HG03139 (cell line): ENCODE measurements around the gene PNN.
"Not testable (repeated sequence)": the region's sequence is repeated elsewhere in the genome, so short reads cannot be mapped to it uniquely, and the experiment has no call there.

ENCODE experiments used
- ATAC-seq: cut with Tn5 transposase; IDR thresholded peaks from one replicate; pipeline ENCODE4 v1.9.1; 2021; ENCODE audit not compliant: unreplicated experiment

Gene PNN

DNA sequence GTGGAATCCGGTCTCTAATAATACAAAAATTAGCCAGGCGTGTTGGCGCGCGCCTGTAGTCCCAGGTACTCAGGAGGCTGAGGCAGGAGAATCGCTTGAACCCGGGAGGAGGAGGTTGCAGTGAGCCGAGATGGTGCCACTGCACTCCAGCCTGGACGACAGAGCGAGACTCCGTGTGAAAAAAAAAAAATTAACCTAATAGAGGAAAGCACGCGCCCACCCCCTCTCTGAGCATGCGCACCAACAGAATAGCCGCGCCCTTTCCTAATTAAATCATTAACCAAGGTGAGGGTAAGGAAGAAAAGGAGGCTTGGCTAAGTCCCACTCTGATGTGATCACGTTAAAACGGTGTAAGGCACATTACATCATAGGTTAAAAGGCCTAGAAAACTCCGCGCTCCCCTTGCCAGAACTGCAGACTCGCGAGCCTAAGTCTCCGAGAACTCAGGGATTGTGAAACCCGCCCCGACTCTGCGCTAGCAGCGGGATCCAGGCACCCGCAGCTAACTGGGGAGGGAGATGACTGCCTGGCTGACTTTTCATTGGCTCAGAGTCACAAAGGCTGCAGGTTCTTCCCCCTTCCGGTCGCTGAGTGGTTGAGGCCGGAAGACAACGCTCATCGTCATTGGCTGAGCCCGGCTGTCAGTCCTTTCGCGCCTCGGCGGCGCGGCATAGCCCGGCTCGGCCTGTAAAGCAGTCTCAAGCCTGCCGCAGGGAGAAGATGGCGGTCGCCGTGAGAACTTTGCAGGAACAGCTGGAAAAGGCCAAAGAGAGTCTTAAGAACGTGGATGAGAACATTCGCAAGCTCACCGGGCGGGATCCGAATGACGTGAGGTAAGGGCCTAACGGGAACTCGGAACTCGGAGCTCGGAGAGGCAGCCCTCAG, at the start of gene PNN:
PNN (plus strand) TSS at position 695 of the 885 bp plus-strand sequence; CDS start at position 721, 26 bp downstream.
- ATAC-seq = peak; percentile 93

DNA sequence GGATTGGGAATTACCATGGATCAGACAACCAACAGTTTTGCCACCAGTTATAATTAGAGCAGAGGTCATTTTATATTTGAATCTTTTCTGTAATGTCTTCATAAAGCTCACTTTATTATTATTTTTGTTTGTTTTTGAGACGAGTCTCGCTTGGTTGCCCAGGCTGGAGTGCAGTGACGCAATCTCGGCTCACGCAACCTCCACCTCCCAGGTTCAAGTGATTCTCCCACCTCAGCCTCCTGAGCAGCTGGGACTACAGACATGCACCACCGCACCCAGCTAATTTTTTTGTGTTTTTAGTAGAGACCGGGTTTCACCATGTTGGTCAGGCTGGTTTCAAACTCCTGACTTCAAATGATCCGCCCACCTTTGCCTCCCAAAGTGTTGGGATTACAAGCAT, 37.2 kb upstream of the PNN start:
- ATAC-seq = not testable (repeated sequence)

DNA sequence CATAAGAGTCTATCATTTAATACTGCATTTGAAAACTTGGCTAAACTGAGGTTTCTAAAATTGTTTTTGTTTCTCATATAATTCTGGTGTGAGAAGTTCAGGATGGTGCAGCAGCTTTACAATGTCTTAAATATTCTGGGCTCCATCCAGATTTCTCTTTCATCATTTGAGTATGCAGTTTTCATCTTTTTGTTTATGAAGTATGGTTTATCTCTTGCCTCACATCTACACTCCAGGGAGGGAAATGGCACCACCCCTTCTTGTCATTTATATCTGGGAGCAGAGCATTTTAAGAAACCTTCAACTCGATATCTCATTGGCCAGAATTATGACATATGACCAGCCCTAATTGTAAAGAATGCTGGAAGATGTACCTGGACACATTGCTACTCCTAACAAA, 36.6 kb upstream of the PNN start:
- ATAC-seq = no peak

DNA sequence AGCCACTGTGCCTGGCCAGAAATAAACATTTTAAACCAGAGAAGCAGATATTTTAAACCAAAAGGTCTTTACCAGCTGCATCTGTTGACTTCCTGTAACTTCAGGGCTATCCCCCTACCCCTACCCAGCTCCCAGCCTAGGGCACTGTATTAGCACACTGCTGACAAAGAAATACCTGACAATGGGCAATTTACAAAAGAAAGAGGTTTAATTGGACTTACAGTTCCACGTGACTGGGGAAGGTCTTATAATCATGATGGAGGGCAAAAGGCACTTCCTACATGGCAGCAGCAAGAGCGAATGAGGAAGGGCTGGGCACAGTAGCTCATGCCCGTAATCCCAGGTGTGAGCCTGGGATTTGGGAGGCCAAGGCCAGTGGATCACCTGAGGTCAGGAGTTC, 34.9 kb upstream of the PNN start:
- ATAC-seq = no peak

DNA sequence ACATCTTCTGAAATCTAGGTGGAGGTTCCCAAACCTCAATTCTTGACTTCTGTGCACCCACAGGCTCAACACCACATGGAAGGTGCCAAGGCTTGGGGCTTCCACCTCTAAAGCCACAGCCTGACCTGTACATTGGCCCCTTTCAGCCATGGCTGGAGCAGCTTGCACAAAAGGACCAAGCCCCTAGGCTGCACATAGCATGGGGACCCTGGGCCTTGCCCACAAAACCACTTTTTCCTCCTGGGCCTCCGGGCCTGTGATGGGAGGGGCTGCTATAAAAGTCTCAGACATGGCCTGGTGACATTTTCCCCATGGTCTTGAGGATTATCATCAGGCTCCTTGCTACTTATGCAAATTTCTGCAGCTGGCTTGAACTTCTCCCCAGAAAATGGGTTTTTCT, 33.4 kb upstream of the PNN start:
- not testable (repeated sequence) for ATAC-seq

DNA sequence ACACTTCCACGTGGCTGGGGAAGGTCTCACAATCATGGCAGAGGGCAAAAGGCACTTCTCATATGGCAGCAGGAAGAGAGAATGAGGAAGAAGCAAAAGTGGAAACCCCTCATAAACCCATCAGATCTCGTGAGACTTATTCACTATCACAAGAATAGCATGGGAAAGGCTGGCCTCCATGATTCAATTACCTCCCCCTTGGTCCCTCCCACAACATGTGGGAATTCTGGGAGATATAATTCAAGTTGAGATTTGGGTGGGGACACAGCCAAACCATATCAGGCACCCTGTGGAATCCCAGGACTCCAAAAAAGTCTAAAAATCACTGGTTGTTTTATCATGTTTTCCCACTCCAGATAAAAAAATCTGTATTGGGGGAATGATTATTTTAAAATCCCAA, 31.8 kb upstream of the PNN start:
- ATAC-seq = not testable (repeated sequence)

DNA sequence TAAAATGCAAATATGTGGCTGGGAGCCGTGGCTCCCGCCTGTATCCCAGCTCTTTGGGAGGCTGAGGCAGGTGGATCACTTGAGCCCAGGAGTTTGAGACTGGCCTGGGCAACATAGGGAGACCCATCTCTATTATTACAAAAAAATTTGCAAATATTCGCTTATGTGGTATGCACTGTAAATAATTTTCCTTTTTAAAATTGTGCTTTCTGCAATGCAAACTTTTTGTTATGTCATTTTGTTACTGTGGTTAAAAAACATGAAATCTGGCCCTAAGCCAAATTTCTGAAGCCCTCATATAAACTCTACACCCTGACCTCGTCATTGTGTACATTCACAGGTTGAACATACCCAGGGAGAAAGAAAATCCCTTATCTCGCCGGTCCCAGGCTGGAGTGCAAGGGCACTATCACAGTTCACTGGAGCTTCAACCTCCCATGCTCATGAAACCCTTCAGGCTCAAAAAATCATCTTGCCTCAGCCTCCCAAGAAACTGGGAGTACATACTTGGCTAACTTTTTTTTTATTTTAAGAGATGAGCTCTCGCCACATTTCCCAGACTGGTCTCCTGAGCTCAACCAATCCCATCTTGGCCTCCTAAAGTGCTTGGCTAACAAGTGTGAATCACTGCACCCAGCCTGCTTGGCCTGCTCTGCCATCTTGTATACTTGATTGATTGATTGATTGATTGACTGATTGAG, 29.6 kb upstream of the PNN start:
- no peak for ATAC-seq

DNA sequence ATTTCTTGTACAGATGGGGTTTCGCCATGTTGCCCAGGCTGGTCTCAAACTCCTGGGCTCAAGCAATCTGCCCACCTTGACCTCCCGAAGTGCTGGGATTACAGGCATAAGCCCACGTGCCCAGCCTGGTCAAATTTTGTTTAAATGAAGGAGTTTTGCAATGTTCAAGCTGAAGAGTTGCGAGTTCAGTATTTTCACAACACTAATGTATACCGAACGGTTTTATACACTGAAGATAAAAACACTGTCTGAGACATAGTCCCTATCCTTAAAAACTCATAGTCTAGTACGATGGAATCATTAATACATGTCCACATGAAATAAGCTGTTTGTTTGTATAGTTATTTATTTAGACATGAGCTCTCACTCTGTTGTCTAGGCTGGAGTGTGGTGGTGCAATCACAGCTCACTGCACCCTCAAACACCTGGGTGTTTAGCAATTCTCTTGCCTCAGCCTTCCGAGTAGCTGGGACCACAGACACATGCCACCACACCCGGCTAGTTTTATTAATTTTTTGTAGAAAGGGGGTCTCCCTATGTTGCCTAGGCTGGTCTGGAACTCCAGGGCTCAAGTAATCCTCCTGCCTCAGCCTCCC, 20.4 kb upstream of the PNN start:
- no peak for ATAC-seq

DNA sequence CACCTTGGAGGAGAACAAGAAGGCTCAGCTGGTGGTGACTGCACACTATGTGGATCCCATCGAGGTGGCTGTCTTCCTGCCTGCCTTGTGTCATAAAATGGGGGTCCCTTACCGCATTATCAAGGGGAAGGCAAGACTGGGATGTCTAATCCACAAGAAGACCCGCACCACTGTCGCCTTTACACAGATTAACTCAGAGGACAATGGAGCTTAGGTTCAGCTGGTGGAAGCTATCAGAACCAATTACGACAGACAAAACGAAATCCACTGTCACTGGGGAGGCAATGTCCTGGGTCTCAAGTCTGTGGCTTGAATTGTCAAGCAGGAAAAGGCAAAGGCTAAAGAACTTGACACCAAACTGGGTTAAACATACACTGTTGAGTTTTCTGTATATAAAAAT, 17.6 kb upstream of the PNN start:
- ATAC-seq = no peak

DNA sequence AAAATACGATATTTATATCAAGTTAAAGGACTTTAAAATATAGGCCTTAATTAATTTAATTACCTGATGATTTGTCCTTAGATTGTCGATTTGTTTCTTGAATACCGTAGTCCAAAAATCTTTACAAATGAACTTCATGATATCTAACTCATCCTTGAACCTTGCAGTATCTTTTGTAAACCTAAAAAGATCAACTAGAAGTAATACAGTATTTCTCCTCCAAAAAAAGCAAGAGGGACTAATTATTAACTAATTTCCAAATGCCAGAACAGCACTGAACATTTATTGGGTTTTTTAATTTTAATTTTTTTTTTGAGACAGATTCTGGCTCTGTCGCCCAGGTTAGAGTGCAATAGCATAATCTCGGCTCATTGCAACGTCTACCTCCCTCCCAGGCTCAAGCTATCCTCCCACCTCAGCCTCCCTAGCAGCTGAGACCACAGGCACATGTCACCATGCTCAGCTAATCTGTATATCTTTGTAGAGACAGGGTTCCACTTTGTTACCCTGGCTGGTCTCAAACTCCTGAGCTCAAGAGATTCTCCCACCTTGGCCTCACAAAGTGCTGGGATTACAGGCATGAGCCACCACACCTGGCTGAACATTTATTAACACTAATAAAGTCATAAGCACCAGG, 16.7 kb upstream of the PNN start:
- ATAC-seq = no peak

DNA sequence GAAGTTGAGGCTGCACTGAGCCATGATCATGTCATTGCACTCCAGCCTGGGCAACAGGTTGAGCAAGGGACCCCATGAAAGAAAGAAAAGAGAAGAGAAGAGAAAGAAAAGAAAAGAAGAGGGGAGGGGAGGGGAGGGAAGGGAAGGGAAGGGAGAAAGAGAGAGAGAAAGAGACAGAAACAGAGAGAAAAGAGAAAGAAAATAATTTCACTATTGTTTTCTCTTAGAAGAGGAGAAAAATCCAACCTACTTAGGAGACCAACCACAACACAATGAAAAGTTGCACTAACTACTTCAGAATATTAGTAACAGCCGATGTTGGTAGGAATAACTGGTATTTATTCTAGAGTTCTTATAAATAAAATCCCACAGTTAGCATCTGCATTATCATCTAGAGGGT, 14.6 kb upstream of the PNN start:
- no peak for ATAC-seq

DNA sequence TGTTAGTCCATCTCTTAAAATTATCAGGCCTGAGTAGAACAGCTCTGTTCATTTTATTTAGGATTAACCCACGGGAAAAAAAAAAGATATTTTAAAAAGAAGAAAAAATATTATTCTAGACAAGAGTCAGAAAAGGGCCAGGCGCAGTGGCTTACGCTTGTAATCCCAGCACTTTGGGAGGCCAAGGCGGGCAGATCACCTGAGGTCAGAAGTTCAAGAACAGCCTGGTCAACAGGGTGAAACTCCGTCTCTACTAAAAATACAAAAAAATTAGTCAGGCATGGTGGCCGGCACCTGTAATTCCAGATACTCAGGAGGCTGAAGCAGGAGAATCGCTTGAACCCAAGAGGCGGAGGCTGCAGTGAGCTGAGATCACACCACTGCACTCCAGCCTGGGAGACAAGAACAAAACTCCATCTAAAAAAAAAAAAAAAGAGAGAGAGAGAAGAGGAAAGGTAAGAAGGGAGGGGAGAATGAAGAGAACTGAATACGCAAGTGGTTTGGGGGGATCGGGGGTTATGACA, 7.2 kb upstream of the PNN start:
- ATAC-seq = not testable (repeated sequence)

DNA sequence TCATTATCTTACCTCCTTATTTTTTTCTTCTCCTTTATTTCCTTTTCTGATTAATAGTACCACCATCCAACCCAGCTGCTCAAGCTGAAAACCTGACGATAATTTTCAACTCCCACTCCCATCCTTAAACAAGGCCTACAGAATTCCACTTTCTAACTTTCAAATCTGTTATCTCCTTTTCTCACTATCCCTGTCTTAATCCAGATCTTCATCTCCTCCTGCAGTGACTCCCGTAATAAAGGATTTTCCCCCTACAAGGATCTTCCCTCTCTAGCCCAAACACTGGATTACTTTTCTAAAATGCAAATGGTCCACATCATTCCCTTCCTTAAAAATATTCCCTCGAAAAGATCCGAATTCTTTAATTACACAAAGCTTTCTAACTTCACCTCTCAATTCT, 6.5 kb upstream of the PNN start:
- no peak for ATAC-seq

DNA sequence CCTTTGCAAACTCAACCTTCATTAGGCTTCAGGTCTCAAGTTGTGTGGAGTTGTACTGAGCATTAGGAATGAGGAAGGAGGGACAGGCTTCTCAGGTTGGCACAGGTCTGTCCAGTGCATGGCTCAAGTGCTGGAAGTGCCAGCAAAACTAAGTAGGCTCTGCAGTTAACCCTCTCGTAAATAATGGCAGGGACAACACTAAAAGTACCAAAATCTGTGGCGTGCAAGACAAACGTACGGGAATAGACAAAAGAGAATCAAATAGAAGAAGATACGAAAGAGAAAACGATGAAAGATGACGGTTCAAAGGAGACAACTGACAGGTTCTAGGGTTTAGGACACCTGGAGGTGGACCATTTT, 5.5 kb upstream of the PNN start:
- no peak for ATAC-seq

DNA sequence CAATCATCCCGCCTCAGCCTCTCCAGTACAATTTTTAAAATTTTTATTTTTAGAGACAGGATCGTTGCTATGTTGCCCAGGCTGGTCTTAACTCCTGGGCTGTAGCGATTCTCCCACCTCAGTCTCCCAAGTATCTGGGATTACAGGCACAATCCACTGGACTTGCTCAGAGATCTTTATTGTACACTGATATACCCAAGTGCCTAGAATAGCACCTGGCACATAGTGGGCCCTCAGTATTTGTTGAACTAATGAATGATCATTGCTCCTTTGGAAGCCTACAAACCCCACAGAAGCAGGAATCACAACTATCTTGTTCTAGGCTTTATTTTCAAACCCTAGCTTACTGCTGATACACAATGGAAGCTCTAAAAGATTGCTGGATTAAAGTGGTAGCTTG, 1.9 kb upstream of the PNN start:
- ATAC-seq = no peak

DNA sequence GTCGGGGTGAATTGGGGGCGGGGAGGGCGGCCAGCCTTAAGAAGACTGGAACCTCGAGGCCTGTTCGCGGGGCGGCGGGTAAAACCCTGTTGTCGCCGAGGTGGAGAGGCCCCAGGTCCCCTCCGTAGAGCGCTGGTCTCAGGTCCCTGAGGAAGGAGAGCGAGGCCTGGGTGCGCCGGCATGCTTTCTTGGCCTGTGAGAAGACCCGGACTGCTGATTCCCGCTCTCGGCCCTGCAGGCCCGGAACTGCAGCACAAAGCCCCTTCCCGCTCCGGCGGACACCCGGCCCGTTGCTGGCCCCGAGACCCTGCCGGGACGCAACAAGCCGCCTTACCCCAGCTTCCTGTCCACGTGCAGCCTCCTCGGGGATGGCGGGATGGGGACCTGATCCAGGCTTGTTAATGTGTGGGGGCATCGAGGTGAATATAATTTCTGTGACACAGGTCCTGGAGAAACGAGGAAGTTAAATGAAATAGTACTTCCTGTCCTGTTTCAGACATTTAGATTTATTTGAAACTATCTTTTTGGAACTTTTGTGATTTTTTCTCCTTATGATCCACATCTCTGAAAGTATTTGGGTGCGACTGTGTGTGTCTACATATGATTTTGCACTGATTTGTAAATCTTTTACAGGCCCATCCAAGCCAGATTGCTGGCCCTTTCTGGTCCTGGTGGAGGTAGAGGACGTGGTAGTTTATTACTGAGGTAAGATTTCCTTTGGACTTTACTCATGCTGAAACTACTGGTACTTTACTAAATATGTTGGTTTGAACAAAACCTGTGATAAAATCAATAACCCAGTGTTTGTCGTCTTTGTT, 600 bp downstream of the PNN start:
- peak; percentile 1 for ATAC-seq

DNA sequence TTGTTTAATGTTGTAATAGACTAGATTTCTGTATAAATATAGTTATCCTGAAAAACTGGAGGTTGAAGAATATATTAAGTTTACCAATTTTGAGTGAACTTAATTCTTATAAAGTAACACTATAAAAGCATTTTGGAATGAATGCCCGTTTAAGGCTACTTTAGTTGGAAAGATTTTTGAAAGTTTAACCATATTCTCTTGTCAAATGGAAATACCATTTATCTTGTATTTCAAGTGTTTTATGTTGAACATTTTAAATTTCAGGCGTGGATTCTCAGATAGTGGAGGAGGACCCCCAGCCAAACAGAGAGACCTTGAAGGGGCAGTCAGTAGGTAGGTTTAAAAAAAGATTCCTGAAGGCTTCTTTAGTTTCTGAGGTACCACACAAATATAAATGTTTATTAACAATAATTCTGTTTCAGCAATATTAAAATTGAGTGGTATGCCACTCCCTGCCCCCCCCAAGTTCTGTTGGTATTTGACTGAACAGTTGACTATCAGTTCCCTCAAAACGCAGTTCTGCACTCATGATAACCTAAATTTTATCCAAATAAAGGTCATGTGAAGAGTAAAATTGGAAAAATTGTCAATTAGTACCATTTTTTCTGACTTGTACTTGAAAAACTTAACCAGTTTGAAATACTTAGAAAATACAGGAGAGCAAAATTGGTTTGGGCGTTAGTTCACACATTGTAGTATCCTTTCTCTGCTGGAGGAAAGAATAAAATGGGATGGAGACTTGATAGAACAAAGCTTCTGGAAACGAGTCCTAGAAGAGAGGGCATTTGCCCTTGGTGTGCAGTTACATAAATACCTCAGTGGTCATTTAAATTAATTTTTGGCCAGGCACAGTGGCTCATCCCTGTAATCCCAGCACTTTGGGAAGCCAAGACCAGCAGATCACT, 1.5 kb downstream of the PNN start:
- no peak for ATAC-seq

DNA sequence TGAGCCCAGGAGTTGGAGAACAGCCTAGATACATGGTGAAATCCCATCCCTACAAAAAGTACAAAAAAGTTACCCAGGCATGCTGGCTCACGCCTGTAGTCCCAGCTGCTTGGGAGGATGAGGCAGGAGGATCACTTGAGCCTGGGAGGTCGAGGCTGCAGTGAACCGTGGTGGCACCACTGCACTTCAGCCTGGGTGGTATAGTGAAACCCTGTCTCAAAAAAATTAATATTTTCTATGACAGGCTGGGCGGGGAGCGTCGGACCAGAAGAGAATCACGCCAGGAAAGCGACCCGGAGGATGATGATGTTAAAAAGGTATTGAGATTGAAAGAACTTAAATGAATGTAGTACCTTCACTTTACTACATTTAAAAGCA, 2.1 kb downstream of the PNN start:
- no peak for ATAC-seq

DNA sequence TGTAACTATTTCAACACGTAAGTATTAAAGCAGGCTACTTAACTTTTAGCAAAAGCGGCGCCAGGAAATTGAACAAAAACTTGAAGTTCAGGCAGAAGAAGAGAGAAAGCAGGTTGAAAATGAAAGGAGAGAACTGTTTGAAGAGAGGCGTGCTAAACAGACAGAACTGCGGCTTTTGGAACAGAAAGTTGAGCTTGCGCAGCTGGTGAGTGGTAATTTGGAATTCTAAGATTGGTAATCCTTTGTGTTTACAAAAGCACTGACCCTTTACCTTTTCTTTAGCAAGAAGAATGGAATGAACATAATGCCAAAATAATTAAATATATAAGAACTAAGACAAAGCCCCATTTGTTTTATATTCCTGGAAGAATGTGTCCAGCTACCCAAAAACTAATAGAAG, 4.0 kb downstream of the PNN start:
- ATAC-seq = no peak

DNA sequence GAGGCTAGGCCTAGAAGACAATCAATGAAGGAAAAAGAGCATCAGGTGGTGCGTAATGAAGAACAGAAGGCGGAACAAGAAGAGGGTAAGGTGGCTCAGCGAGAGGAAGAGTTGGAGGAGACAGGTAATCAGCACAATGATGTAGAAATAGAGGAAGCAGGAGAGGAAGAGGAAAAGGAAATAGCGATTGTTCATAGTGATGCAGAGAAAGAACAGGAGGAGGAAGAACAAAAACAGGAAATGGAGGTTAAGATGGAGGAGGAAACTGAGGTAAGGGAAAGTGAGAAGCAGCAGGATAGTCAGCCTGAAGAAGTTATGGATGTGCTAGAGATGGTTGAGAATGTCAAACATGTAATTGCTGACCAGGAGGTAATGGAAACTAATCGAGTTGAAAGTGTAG, 5.5 kb downstream of the PNN start:
- no peak for ATAC-seq
